ENCODE results near the gene TRPM6.

GRCh38 chr9:74771262-74771585 is 116.5 kb downstream of the TRPM6 start:
- TF ChIP-seq CTCF (IDR thresholded peaks at IDR 0.05; ENCODE audit: low read depth, low read length), result no peak
- no peak for TF ChIP-seq EZH2phosphoT487 (IDR thresholded peaks at IDR 0.05; ENCODE audit: low read depth)

Measured in OCI-LY3 (cell line).